AG04449 (cell line): ENCODE results near the gene BCO2.

Source experiments
- CTCF ChIA-PET: fragments of 350-600 bp; formaldehyde crosslinking; extraction: SDS; loops from one replicate; lab custom pipeline; 2021; ENCODE audit warnings: antibody characterized with exemption; lab: Yijun Ruan, JAX
- POLR2A ChIA-PET: fragments of 400-600, 350-600 bp; formaldehyde crosslinking; extraction: SDS; loops from one replicate; lab custom pipeline; 2020; ENCODE audit warnings: antibody characterized with exemption, inconsistent platforms; lab: Yijun Ruan, JAX
- DNase-seq: peaks from one replicate; pipeline ENCODE4 v3.0.0-alpha.2; 2010; ENCODE audit warnings: low read depth, low spot score
- H3K4me3 ChIP-seq: 2 replicates; pipeline ENCODE4 v1.5.1; 2011; ENCODE audit warnings: low read depth, mild to moderate bottlenecking, control low read depth, low read length
- TF ChIP-seq, protein P1 (sequence below): IDR thresholded peaks from one replicate; pipeline ENCODE4 v1.5.1; 2011; ENCODE audit warnings: mild to moderate bottlenecking, moderate library complexity, low read length, control low read depth, inconsistent platforms; ENCODE audit not compliant: insufficient read depth; ENCODE audit errors: missing control alignments

BCO2 gene

DNA sequence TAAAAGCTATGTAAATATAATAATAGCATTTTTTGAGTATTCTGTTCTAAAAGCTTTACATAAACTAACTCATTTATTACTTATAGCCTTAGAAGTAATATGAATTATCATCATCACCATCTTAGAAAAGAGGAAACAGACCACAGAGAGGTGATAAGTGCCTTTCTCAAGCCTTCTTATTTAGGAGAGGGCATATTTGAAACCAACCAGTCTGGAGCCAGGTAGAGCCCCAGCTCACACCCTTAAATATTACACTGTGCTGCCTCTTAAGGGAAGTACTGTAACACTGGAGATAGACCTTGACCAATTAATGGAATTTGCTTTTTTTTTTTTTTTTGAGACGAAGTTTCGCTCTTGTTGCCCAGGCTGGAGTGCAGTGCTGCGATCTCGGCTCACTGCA is 2.3 kb downstream of the BCO2 start:
- POLR2A ChIA-PET = no interaction called here
- TF ChIP-seq, protein P1, sequence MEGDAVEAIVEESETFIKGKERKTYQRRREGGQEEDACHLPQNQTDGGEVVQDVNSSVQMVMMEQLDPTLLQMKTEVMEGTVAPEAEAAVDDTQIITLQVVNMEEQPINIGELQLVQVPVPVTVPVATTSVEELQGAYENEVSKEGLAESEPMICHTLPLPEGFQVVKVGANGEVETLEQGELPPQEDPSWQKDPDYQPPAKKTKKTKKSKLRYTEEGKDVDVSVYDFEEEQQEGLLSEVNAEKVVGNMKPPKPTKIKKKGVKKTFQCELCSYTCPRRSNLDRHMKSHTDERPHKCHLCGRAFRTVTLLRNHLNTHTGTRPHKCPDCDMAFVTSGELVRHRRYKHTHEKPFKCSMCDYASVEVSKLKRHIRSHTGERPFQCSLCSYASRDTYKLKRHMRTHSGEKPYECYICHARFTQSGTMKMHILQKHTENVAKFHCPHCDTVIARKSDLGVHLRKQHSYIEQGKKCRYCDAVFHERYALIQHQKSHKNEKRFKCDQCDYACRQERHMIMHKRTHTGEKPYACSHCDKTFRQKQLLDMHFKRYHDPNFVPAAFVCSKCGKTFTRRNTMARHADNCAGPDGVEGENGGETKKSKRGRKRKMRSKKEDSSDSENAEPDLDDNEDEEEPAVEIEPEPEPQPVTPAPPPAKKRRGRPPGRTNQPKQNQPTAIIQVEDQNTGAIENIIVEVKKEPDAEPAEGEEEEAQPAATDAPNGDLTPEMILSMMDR = no peak
- CTCF ChIA-PET = interaction anchor here (0.6 to 4.0 kb wide), 3 partner anchors 15 to 65 kb away, joined by 3 to 54 read pairs (median 4); no protein-coding TSS in a partner anchor
- H3K4me3 ChIP-seq = no peak overlapping the region
- DNase-seq = no peak

DNA sequence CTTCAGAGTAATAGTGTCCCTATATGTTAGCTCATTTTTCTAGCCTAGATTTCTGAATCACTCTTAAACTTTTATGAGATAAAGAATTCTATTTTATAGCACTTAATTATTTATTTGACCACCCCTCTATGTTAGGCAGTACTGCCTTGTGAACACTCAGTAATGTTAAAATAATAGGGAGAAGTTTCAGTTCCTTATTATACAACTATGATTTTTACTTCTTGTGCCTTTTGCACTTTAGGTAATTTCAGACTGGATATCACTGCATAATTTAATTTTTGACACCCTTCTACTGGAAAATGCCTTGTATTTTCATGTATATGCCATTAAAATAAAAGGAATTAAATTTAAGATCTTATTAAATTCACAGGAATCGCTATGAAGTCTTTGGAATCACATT is 3.1 kb downstream of the BCO2 start:
- H3K4me3 ChIP-seq = no peak overlapping the region
- no peak for DNase-seq
- POLR2A ChIA-PET = no interaction called here
- CTCF ChIA-PET = interaction anchor here (0.6 to 4.0 kb wide), 3 partner anchors 16 to 66 kb away, joined by 3 to 54 read pairs (median 4); no protein-coding TSS in a partner anchor
- TF ChIP-seq, protein P1 = no peak

DNA sequence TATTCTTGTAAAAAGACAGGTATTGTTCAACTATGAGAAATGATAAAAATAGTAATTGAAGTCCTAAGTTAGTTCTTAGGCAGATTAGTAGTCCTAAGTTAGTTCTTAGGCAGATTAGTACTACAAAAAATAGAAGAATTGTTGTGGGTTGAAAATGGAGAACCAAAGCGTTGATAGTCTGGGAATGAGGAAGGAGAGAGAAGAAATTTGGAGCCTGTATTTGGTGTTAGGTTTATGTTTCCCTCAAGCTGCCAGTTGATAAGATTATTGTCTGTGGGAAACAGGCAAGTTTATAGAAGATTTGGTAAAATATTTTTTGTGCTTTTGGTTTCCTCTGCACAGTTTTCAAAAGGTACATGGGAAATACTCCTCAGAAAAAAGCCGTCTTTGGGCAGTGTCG is 3.6 kb downstream of the BCO2 start:
- CTCF ChIA-PET = interaction anchor here (4.0 kb wide), 1 partner anchor 66 kb away, joined by 54 read pairs; no protein-coding TSS in a partner anchor
- TF ChIP-seq, protein P1 = no peak
- POLR2A ChIA-PET = no interaction called here
- DNase-seq = no peak
- no peak overlapping the region for H3K4me3 ChIP-seq

DNA sequence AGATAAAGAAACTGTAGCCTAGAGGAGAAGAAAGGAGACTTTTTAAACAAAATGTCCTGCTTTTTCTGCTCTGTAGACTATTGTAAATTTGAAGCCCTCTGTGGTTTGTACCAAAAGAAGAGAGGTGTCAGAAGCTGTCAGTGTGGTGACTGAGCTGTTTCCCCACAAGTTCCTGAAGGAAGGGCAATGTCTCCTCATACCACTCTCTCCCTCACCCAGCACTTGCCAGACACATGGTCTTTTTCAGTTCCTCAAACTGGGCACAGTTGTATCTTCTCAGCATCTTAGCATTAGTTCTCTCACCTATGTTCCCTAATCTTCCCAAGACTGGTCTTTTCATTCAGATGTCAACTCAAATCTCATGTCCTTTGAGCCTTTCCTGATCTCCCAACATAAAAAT is 4.3 kb downstream of the BCO2 start:
- no peak overlapping the region for H3K4me3 ChIP-seq
- TF ChIP-seq, protein P1 = no peak
- DNase-seq = no peak
- ChIA-PET POLR2A (no interaction called here), CTCF (no interaction called here)

DNA sequence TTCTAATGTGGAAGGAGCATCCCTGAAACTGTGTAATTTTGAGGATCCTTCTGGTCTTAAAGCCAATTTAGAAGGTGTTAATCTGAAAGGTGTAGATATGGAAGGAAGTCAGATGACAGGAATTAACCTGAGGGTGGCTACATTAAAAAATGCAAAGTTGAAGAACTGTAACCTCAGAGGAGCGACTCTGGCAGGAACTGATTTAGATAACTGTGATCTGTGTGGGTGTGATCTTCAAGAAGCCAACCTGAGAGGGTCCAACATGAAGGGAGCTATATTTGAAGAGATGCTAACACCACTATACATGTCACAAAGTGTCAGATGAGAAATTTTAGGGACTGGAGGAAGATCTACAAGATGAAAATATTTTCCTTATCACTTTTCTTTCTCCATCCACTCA is 7.6 kb downstream of the BCO2 start:
- H3K4me3 ChIP-seq = no peak overlapping the region
- POLR2A ChIA-PET = no interaction called here
- CTCF ChIA-PET = no interaction called here
- TF ChIP-seq, protein P1 = no peak
- DNase-seq = no peak

DNA sequence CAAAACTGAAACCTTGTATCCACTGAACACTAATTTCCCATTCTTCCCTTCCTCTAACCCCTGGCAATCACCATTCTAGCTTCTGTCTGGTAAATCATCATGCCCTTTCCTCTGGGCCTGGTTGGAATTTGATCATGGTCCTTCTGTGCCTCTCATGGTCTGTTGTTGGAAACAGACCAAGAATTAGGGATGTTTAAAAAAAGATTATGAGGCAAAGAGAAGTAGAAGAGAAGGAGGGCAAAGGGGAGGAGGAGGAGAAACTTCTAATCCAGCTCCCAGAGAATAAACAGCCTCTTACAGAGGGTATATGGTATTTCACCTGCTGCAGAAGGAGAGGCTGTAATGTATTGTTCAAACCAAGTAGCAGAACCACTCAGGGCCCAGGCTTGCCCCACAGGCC is 10.6 kb downstream of the BCO2 start:
- CTCF ChIA-PET = interaction anchor here (1.2 kb wide), 1 partner anchor 11 kb away, joined by 4 read pairs; the partner anchor contains the start of gene BCO2

More for the DNA sequence above, 10.6 kb downstream of the BCO2 start:
- POLR2A ChIA-PET = no interaction called here
- TF ChIP-seq, protein P1 = no peak
- DNase-seq = no peak
- no peak overlapping the region for H3K4me3 ChIP-seq
